NCI-H2029 treated with DMSO at 0.1 percent for 48 hours (cell line): Measurements from ENCODE around the gene HCRTR1.

ENCODE experiments used
- DNase-seq: peaks from one replicate; lab custom pipeline; 2025; lab: John Stamatoyannopoulos, UW

Gene HCRTR1

GRCh38 chr1:31617218-31617915 is at the start of gene HCRTR1:
HCRTR1 (plus strand) TSS chr1:31617689; CDS start chr1:31619193, 1,504 bp downstream.
- DNase-seq: no peak

- no peak for DNase-seq
These were observed 49.4 kb upstream of the HCRTR1 start for GRCh38 chr1:31567956-31568570.

GRCh38 chr1:31568895-31569595 is 48.4 kb upstream of the HCRTR1 start:
- no peak for DNase-seq

- no peak for DNase-seq
These were observed 47.8 kb upstream of the HCRTR1 start for GRCh38 chr1:31569596-31570173.

GRCh38 chr1:31570228-31570627 is 47.3 kb upstream of the HCRTR1 start:
- DNase-seq: no peak

GRCh38 chr1:31570906-31571305 is 46.6 kb upstream of the HCRTR1 start:
- DNase-seq: no peak

- no peak for DNase-seq
These were observed 45.9 kb upstream of the HCRTR1 start for GRCh38 chr1:31571340-31572295.

- DNase-seq: no peak
These were observed 45.0 kb upstream of the HCRTR1 start for GRCh38 chr1:31572323-31573104.

- DNase-seq: no peak
These were observed 44.2 kb upstream of the HCRTR1 start for GRCh38 chr1:31573261-31573660.

- no peak for DNase-seq
These were observed 42.6 kb upstream of the HCRTR1 start for GRCh38 chr1:31574749-31575368.

- DNase-seq: no peak
These were observed 41.9 kb upstream of the HCRTR1 start for GRCh38 chr1:31575369-31576140.

- no peak for DNase-seq
These were observed 41.3 kb upstream of the HCRTR1 start, which contains the start of gene TINAGL1 for GRCh38 chr1:31576201-31576669. TINAGL1 (plus strand) TSS chr1:31576515; CDS start chr1:31577149, 634 bp downstream.

GRCh38 chr1:31576743-31577455 is 40.6 kb upstream of the HCRTR1 start:
- DNase-seq: no peak

GRCh38 chr1:31577515-31578192 is 39.8 kb upstream of the HCRTR1 start:
- no peak for DNase-seq

- no peak for DNase-seq
These were observed 38.1 kb upstream of the HCRTR1 start for GRCh38 chr1:31579374-31579773.

GRCh38 chr1:31580513-31580870 is 37.0 kb upstream of the HCRTR1 start:
- no peak for DNase-seq

GRCh38 chr1:31580891-31581603 is 36.4 kb upstream of the HCRTR1 start:
- DNase-seq: no peak
